ENCODE results near the gene UGT1A5.
"Not testable (repeated sequence)": the region's sequence is repeated elsewhere in the genome, so short reads cannot be mapped to it uniquely, and the experiment has no call there.

The UGT1A5 gene

GRCh38 chr2:233746475-233747282 lies 34.0 kb downstream of the UGT1A5 start:
- no peak for DNase-seq

- no peak for DNase-seq
These were observed 34.5 kb downstream of the UGT1A5 start for GRCh38 chr2:233747283-233747544.

GRCh38 chr2:233750689-233751088 lies 38.0 kb downstream of the UGT1A5 start:
- DNase-seq, result not testable (repeated sequence)

GRCh38 chr2:233751212-233752009 lies 38.7 kb downstream of the UGT1A5 start:
- DNase-seq, result not testable (repeated sequence)

- no peak for DNase-seq
These were observed 42.3 kb downstream of the UGT1A5 start for GRCh38 chr2:233754872-233755611.

- DNase-seq, result no peak
These were observed 43.8 kb downstream of the UGT1A5 start for GRCh38 chr2:233756429-233757081.

GRCh38 chr2:233758141-233758540 lies 45.4 kb downstream of the UGT1A5 start:
- DNase-seq, result no peak

- DNase-seq, result no peak
These were observed 46.1 kb downstream of the UGT1A5 start for GRCh38 chr2:233758849-233759248.

GRCh38 chr2:233760043-233760442 lies 47.3 kb downstream of the UGT1A5 start, which contains the start of gene UGT1A1:
UGT1A1 (plus strand) TSS chr2:233760270; CDS start chr2:233760288, 18 bp downstream.
- no peak for DNase-seq

GRCh38 chr2:233761040-233761769 lies 48.5 kb downstream of the UGT1A5 start:
- DNase-seq, result no peak

- no peak for DNase-seq
These were observed 51.6 kb downstream of the UGT1A5 start for GRCh38 chr2:233764264-233764663.

- no peak for DNase-seq
These were observed 52.1 kb downstream of the UGT1A5 start for GRCh38 chr2:233764761-233765160.

GRCh38 chr2:233766416-233766815 lies 53.7 kb downstream of the UGT1A5 start:
- DNase-seq, result no peak

- no peak for DNase-seq
These were observed 55.4 kb downstream of the UGT1A5 start for GRCh38 chr2:233768076-233768475.

GRCh38 chr2:233769260-233769659 lies 56.6 kb downstream of the UGT1A5 start:
- DNase-seq, result no peak

- DNase-seq, result no peak
These were observed 59.4 kb downstream of the UGT1A5 start for GRCh38 chr2:233772153-233772552.

- no peak for DNase-seq
These were observed 59.9 kb downstream of the UGT1A5 start for GRCh38 chr2:233772583-233772982.

GRCh38 chr2:233773854-233774253 lies 61.1 kb downstream of the UGT1A5 start:
- DNase-seq, result no peak

- no peak for DNase-seq
These were observed 62.7 kb downstream of the UGT1A5 start for GRCh38 chr2:233775414-233775813.

GRCh38 chr2:233778030-233778429 lies 65.3 kb downstream of the UGT1A5 start, which contains the start of gene MROH2A:
MROH2A (plus strand) TSS chr2:233778330; CDS start chr2:233779359, 1,029 bp downstream.
- DNase-seq, result no peak

- DNase-seq, result no peak
These were observed 67.0 kb downstream of the UGT1A5 start for GRCh38 chr2:233779722-233780121.

- no peak for DNase-seq
These were observed 68.1 kb downstream of the UGT1A5 start for GRCh38 chr2:233780771-233781170.
